HG02759 (cell line): ENCODE data around the gene PLEKHG4B.

Experiments
- ATAC-seq: cut with Tn5 transposase; IDR thresholded peaks from one replicate; pipeline ENCODE4 v1.9.1; 2021; ENCODE audit warnings: mild to moderate bottlenecking, moderate library complexity; ENCODE audit not compliant: unreplicated experiment

PLEKHG4B gene

GRCh38 chr5:128446-128845 lies 36.5 kb downstream of the PLEKHG4B start:
- no peak for ATAC-seq

GRCh38 chr5:129148-129547 lies 37.2 kb downstream of the PLEKHG4B start:
- no peak for ATAC-seq

GRCh38 chr5:129820-130219 lies 37.9 kb downstream of the PLEKHG4B start:
- ATAC-seq: no peak

GRCh38 chr5:130601-131131 lies 38.7 kb downstream of the PLEKHG4B start:
- no peak for ATAC-seq

GRCh38 chr5:136901-137300 lies 44.9 kb downstream of the PLEKHG4B start:
- no peak for ATAC-seq

GRCh38 chr5:137741-138140 lies 45.8 kb downstream of the PLEKHG4B start:
- no peak for ATAC-seq

- no peak for ATAC-seq
Measured at GRCh38 chr5:138936-139335, 47.0 kb downstream of the PLEKHG4B start.

GRCh38 chr5:139579-140442 lies 47.8 kb downstream of the PLEKHG4B start:
- no peak for ATAC-seq

GRCh38 chr5:140443-140829 lies 48.5 kb downstream of the PLEKHG4B start:
- no peak for ATAC-seq

- no peak for ATAC-seq
Measured at GRCh38 chr5:141211-141610, 49.2 kb downstream of the PLEKHG4B start.

GRCh38 chr5:141761-142160 lies 49.8 kb downstream of the PLEKHG4B start:
- no peak for ATAC-seq

GRCh38 chr5:142246-142810 lies 50.4 kb downstream of the PLEKHG4B start:
- no peak for ATAC-seq

- no peak for ATAC-seq
Measured at GRCh38 chr5:143041-143440, 51.1 kb downstream of the PLEKHG4B start.

- ATAC-seq: no peak
Measured at GRCh38 chr5:144941-145340, 53.0 kb downstream of the PLEKHG4B start.

GRCh38 chr5:145585-146323 lies 53.8 kb downstream of the PLEKHG4B start:
- no peak for ATAC-seq

GRCh38 chr5:147751-148150 lies 55.8 kb downstream of the PLEKHG4B start:
- no peak for ATAC-seq

GRCh38 chr5:149745-150485 lies 57.9 kb downstream of the PLEKHG4B start:
- no peak for ATAC-seq

- no peak for ATAC-seq
Measured at GRCh38 chr5:150746-151145, 58.8 kb downstream of the PLEKHG4B start.

- ATAC-seq: no peak
Measured at GRCh38 chr5:152077-152476, 60.1 kb downstream of the PLEKHG4B start.

GRCh38 chr5:153256-153655 lies 61.3 kb downstream of the PLEKHG4B start:
- no peak for ATAC-seq

GRCh38 chr5:154236-154635 lies 62.3 kb downstream of the PLEKHG4B start:
- ATAC-seq: no peak
